HL-60 (cell line): Measurements from ENCODE around the gene LGALS12.

Experiments
- DNase-seq, 2 experiments: peaks; one replicate each; pipeline ENCODE4 v3.0.0-alpha.2; 2010 to 2020; ENCODE audit warnings: low read depth in 1 of 2, low spot score in 1 of 2
- H3K27ac ChIP-seq: fragments of 250-450 bp; sonication (Bioruptor Pico); replicated peaks from 2 replicates; pipeline ENCODE4 v1.5.1; 2020; ENCODE audit warnings: mild to moderate bottlenecking, moderate library complexity
- H3K27me3 ChIP-seq: fragments of 250-450 bp; sonication (Bioruptor Pico); 2 replicates; pipeline ENCODE4 v1.5.1; 2021; ENCODE audit warnings: mild to moderate bottlenecking, moderate library complexity; ENCODE audit not compliant: insufficient read depth, poor library complexity, severe bottlenecking
- H3K4me3 ChIP-seq: replicated peaks from 2 replicates; pipeline ENCODE4 v1.5.1; 2011; ENCODE audit warnings: mild to moderate bottlenecking, control low read depth, low read length; ENCODE audit not compliant: insufficient read depth
- GABPA ChIP-seq: IDR thresholded peaks from 2 replicates; pipeline ENCODE4 v1.6.1; 2012; ENCODE audit warnings: low read depth
- POLR2AphosphoS5 ChIP-seq: IDR thresholded peaks from 2 replicates; pipeline ENCODE4 v1.6.1; 2012; ENCODE audit warnings: low read depth
- SPI1 ChIP-seq: IDR thresholded peaks from 2 replicates; pipeline ENCODE4 v1.6.1; 2012; ENCODE audit warnings: low read depth, mild to moderate bottlenecking, borderline replicate concordance
- TF ChIP-seq, protein P1 (sequence below): IDR thresholded peaks from one replicate; pipeline ENCODE4 v1.5.1; 2011; ENCODE audit warnings: low read length, control low read depth, inconsistent platforms; ENCODE audit not compliant: insufficient read depth
- TF ChIP-seq, protein P2 (sequence below): IDR thresholded peaks from 2 replicates; pipeline ENCODE4 v1.6.1; 2012; ENCODE audit warnings: low read depth; ENCODE audit not compliant: insufficient replicate concordance

LGALS12 gene

DNA sequence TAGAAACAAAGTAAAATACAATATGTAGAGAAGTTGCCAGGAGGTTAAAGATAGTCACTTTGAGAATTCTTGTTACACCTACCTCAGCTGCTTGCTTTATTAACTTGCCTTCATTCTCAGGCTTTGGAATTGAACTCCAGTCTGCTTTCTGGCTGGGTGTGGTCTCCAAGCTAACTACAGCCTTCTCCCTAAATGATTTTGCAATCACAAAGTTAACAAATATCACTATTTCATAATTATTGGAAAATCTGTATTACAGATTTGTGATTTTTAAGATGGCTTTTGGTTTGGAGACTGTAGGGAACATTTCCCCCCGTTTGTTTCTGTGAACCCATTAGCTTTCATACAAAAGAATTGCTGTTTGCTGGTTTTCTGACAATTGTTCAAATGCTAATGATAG, 17.1 kb upstream of the LGALS12 start:
- Histone ChIP-seq H3K4me3 (no peak overlapping the region), H3K27ac (no peak overlapping the region), H3K27me3 (no peaks in the 10 kb centered on the region)
- no peak for DNase-seq
- no peak for TF ChIP-seq SPI1
- TF ChIP-seq, protein P1, sequence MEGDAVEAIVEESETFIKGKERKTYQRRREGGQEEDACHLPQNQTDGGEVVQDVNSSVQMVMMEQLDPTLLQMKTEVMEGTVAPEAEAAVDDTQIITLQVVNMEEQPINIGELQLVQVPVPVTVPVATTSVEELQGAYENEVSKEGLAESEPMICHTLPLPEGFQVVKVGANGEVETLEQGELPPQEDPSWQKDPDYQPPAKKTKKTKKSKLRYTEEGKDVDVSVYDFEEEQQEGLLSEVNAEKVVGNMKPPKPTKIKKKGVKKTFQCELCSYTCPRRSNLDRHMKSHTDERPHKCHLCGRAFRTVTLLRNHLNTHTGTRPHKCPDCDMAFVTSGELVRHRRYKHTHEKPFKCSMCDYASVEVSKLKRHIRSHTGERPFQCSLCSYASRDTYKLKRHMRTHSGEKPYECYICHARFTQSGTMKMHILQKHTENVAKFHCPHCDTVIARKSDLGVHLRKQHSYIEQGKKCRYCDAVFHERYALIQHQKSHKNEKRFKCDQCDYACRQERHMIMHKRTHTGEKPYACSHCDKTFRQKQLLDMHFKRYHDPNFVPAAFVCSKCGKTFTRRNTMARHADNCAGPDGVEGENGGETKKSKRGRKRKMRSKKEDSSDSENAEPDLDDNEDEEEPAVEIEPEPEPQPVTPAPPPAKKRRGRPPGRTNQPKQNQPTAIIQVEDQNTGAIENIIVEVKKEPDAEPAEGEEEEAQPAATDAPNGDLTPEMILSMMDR, result no peak
- no peak for TF ChIP-seq POLR2AphosphoS5
- no peak for TF ChIP-seq GABPA
- TF ChIP-seq, protein P2, sequence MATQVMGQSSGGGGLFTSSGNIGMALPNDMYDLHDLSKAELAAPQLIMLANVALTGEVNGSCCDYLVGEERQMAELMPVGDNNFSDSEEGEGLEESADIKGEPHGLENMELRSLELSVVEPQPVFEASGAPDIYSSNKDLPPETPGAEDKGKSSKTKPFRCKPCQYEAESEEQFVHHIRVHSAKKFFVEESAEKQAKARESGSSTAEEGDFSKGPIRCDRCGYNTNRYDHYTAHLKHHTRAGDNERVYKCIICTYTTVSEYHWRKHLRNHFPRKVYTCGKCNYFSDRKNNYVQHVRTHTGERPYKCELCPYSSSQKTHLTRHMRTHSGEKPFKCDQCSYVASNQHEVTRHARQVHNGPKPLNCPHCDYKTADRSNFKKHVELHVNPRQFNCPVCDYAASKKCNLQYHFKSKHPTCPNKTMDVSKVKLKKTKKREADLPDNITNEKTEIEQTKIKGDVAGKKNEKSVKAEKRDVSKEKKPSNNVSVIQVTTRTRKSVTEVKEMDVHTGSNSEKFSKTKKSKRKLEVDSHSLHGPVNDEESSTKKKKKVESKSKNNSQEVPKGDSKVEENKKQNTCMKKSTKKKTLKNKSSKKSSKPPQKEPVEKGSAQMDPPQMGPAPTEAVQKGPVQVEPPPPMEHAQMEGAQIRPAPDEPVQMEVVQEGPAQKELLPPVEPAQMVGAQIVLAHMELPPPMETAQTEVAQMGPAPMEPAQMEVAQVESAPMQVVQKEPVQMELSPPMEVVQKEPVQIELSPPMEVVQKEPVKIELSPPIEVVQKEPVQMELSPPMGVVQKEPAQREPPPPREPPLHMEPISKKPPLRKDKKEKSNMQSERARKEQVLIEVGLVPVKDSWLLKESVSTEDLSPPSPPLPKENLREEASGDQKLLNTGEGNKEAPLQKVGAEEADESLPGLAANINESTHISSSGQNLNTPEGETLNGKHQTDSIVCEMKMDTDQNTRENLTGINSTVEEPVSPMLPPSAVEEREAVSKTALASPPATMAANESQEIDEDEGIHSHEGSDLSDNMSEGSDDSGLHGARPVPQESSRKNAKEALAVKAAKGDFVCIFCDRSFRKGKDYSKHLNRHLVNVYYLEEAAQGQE, result no peak

DNA sequence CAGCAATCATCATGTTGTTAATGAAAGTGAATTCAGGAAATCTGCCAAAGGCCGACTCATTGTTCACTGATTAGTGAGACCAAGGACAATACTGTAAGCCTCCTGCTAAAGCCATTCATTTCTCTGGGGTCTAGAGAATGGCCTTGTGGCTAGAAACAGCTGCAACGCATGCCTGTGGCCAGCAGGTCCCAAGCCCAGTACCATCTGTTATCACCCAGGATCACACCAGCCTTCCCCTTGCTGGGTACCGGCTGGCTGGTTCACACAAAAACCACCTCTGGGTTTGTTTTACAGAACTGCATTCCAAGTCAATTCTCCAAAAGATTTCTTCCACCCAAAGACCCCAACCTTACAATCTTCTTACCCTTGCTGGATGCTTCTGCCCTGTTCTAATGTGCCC, 16.0 kb upstream of the LGALS12 start:
- H3K27me3 ChIP-seq, result no peaks in the 10 kb centered on the region
- no peak overlapping the region for H3K4me3 ChIP-seq
- DNase-seq, result no peak
- no peak overlapping the region for H3K27ac ChIP-seq
- TF ChIP-seq, protein P1, result no peak
- TF ChIP-seq, protein P2, result no peak
- no peak for TF ChIP-seq GABPA
- TF ChIP-seq POLR2AphosphoS5, result no peak
- no peak for TF ChIP-seq SPI1

DNA sequence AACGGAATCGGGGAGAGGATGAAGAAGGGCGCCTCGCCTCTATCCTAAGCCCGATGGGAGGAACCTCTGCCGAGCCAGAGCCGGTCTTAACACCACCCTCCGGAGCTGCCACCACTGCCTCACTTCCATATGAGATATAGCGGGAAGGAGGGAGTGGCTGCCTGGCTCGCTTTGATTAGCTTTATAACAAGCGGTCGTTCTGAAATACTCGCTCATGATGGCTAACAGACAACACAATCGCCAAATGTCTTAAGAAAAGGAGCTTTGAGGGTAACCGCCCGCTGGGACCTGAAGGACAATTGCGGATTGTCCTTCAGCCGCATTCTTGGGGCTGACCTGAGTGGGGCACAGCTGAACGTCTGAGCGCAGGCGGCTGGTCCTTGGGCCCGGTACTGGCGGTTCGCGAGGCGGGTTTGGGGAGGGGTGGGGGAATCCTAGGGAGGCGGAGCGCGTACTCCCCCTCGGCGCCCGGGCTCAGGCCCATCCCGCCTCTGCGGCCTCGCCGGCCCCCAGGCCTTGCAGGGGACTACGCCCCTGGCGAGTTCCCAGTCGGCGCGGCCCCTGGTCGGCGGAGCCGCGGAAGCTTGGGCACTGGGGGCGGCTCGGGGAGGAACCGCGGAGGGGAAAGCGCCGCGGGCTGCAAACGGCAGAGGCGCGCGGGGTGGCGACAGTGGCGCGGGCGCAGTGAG, 15.2 kb upstream of the LGALS12 start, which contains the start of gene PLAAT5:
Gene PLAAT5, minus strand, starts transcription at position 617 of the 689 bp plus-strand sequence. Its CDS starts 133 bp downstream, at position 484.
- Histone ChIP-seq H3K4me3 (peak within 1 kb of the TSS; percentile 38), H3K27me3 (no peaks in the 10 kb centered on the region), H3K27ac (peak within 1 kb of the TSS; percentile 72)
- TF ChIP-seq GABPA (no peak), POLR2AphosphoS5 (peak; percentile 27; the same call in 1 of the 2 replicates), SPI1 (0 out of 2 replicates have a peak, but pooled peaks have one; percentile 5)
- TF ChIP-seq, protein P2, result no peak
- TF ChIP-seq, protein P1, result no peak
- no peak for DNase-seq
